Measurements from ENCODE around the gene KRT222.

The KRT222 gene

DNA sequence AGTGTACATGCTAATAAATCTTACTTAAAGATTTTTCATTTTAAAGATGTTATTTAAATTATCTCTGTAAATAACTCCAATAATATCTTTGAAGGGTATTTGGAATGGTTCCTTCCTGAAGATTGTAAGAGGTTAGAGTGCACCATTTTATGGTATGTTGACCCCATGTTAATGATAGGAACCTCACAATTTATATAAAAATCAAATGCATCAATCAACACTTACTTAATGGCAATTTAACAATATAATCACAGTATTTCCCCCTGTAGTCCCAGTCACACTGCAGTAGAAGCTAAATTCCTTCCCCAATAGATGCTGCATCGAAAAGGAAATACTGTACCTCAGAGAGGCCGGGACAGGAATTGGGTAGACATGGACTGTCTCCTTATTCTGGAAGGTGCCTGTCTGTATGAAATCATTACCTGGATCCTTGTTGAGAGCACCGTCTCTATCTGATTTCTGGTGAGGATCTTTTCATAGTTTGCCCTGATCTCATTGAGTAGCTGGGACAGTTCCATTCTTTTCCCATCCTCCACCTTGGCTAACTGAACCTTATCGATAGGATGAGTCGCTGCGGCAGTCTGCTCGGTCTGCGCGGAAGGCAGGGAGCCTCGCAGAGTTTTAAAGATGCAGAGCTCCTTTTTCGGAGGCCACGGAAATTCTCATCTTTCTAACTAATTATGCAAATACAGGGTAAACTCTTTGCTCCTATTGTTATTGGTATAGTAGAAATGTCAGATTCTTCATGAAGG, at the start of gene KRT222:
KRT222 (minus strand) TSS at position 596 of the 752 bp plus-strand sequence; CDS start at position 518, 78 bp downstream.
- DNase-seq = no peak

DNA sequence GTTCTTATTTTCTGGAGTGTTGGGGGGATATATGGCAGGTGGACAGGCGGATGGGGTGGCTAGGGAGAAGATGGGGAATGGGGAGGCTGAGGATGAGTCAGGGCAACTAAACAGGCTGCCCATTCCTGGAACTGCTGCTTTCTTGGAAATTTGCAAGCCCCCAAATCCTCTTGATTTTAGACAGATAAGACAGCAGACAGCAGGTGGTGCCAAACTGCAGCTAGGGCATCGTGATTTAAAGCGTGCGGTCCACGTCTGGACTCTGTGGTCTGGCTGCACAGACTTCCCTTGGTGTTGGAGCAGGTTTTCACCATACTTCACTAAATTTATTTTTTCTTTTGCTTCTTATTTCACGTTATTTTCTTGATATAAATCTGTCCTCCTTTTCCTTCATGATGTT, 49.5 kb upstream of the KRT222 start:
- no peak for DNase-seq

DNA sequence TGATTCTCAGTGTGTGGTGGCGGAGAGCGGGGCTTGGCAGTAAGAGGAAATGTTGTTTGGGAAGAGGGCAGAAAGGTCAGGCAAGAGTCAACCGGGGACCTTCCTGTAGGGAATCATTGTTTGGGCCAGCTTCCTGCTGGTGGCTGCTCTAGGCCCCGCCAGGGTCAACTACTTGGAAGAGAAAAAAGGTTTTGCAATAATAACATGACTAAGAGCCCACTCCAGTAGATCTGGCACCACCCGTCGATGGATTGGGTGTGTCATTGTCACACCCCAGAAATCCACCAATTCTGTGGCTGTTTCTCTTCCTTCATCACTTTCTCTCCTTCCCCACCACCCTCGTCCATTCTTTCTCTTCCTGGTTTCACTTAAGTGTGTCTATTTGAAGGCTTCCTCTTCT, 42.8 kb upstream of the KRT222 start:
- no peak for DNase-seq

DNA sequence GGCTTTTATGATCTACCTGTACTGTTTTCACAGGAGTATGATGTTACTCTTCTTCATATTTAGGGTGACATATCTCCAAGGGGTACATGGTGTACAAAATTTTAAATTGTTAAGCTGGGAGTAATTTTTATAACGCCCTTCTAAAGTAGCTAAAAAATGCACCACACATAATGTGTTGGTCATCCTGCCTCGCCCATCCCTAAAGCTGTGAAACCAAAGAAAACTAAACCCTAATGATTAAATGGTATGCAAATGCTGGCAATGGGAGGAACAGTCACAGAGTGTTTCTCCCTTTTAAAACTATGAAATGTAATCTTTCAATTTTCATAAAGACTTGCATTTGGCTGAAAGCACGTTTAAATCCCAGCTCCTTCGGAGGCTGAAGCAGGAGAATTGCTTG, 40.6 kb upstream of the KRT222 start:
- no peak for DNase-seq

DNA sequence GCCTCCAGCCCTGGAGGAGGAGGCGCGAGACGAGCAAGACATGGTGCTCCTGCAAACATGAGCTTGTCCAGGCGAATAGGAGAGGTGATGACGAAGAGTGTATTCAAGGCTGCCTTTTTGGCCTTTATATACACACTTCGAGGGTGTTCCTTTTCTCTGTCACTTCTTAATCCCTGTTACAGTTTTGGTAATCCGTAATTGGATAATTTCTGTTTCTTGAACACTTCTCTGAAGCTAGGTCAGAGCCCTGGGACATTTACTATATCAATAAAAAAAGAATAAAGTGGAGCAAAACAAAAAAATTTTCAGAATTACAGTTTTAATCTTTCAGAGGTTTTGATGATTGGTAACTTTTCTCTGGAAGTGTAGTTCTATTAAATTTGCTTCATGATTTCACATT, 38.7 kb upstream of the KRT222 start, which contains the start of gene KRT24:
KRT24 (minus strand) TSS at position 101 of the 400 bp plus-strand sequence; CDS start at position 42, 59 bp downstream.
- DNase-seq = no peak

DNA sequence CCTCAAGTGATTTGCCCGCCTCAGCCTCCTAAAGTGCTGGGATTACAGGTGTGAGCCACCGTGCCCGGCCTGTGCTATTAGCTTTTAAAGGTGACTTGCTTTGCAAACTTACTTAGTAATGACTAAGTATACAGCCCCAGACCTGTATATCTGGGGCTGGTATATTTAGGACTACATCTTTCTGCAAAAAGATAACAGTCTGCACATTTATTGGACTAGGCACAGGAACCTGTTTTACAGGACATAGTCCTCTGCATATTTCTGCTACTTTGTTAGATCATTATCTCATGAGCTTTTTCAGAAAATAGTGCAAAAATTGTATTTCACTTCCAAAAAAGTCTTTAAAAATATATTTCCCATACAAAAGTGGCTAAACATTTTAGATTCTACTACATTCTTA, 37.3 kb upstream of the KRT222 start:
- DNase-seq = no peak

DNA sequence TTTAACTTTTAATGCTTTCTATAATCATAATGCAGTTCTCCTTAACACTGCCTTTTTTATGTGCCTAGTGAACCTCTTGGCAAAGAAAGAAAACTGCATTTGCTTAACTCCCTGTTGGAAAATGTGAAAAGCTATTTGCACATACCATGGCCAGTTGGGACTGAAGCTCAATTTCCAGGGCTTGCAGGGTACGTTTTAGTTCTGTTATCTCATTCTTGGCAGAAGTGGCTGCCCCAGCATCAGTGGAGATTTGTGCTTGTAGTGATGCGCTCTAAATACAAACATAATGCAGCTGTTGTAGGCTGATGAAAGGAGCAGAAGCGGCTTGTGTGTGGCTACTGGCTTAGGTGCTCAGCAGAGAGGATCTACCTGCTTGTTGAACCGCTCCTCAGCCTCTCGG, 34.9 kb upstream of the KRT222 start:
- DNase-seq = no peak

DNA sequence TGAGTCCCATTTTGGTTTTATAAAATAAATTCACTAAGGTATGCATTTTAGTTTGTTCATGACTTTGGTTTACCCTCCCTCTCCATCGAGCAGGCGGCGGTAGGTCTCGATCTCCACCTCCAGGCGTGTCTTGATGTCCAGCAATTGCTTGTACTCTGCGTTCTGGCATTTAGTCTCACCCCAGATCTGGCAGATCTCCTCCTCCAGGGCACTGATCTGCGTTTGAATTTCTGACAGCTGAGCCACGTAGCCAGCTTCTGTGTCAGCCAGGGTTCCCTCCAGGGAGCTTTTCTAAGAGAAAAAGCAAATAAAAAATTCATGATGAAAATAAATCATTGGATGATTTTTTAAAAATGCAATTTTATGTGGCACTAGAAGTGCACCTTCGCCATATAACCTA, 34.4 kb upstream of the KRT222 start:
- no peak for DNase-seq

DNA sequence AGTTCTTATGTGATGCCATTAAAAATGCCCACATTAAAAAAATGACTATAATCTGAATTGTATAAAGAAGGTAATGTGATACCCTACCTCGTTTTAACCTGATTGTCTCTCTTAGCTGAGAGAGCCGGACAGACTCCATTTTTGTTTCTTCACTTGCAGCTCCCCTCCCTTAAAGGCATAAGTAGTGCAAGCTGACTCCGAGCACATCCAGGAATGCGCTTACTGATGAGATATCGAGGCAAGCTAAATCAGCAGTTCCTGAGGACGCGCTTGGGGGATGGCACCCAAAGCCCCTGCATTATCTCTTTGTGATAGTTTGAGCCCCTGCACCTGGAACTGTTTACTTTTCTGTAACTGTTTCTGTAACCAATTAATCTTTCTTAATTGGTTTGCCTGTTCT, 32.3 kb upstream of the KRT222 start:
- no peak for DNase-seq

DNA sequence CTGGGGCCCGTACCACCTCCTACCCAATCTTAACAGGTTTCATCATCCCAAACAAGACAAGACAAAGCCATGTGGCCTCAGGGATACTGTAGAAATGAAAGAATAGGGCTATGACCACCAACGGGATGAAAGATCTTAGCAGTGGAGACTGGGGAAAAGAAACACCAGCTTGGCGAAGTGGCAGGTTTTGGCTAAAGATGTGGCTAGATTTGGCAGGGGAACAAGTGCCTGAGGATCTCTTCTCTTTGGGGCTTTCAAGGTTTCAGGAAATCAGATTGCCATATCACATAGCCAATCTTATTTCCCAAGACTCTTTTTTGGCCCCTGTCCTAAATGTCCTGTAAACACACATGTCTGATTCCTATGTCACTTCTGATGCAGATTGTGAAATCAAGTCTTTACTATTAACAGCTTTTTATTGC, 31.7 kb upstream of the KRT222 start:
- DNase-seq = no peak

DNA sequence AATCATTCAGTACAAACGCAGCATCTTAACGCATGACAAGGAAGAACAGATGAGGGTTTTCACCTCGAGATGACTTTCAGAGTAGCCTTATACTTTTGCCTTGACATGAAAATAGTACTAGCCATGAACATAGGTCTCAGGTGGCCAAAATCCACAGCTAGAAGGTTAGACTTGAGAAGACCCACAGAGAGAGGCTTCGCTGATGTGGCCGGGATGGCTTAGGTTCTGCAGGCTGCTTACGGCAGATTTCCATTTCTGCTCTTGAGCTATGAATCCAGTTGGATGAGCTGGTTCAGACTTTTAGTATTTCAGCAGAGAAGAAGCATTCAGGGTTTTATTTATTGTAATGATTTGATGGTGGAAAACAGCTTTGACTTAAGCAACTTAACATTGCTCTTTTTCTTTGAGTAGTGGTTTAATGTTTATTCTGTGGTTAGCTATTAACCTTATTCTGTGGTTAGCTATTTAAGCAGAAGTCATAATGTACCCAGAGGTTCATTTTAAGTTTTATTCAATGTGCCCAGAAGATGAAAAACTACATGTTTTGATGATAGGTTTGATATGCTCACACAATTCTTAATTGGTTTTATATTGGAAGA, 31.0 kb upstream of the KRT222 start:
- DNase-seq = no peak

DNA sequence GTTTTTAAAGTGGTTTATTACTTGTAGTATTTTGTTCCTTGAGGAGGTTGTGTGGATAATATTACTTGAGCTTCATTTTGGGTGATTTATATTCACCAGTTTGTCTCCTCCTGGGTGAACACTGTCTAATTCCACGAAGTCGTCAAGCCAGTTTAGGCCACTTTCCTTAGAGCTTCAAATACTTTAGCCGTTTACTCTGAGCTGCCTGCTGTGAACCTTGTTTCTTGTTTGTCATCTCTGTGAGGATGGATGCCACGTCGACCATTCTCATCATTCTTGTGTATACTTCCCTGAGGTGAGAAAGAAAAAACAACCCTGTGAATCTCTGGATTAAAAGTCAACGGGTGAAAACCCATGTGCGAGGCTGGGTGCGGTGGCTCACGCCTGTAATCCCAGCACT, 29.6 kb upstream of the KRT222 start:
- DNase-seq = no peak

DNA sequence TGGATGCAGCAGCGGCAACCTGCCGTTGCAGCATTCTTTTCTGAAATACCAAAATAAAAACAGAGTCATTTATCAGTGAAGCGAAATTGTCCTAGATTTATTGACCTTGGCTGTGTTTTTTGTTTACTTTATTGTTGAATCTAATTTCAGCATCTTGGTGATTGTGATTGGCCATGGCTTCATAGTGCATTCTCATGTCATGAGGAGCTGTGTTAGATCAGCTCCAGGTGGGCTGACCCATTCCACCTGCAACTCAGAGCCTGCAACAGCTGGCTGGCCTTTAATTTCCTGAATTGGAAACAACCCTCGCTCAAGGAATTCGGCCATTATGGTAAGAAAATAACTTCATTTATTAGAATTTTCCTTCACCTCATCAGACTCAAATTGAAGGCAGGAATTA, 22.1 kb upstream of the KRT222 start:
- DNase-seq = no peak

DNA sequence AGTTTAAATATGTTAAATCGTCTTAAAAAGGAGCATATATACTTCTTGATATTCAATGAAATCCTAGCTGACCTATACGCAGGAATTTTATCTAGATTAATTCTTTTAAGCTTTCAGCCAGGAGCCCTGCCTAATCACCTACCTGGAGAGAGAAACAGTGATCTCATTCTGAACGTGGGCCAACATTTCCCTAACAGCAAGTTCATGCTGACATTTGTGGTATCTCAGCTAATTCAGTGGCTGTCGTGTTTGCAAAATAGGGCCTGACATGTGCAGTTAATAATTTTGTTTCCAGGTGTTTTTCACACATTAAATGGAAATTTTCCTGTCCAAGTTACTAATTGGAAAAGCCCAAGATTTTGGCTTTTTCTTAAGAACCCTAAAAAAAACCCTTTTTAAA, 21.2 kb upstream of the KRT222 start:
- no peak for DNase-seq

DNA sequence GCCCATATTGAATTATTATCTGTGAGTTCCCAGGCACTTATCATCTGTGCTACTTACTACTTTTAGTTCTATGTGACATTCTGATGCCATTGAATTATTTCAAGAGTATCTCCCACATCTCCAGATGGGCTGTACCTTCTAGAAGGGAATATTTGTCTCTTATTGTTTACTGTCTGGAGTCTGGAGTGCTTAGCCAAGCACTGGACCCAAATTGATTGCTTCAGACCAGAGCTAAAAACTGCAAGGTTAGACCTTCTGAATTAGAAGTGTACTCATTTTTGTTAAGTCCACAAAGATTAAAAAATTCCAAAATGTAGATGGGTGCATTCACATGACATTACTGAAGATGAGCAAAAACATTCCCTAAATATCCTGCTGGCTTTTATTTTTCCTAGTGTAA, 16.0 kb upstream of the KRT222 start:
- DNase-seq = no peak

DNA sequence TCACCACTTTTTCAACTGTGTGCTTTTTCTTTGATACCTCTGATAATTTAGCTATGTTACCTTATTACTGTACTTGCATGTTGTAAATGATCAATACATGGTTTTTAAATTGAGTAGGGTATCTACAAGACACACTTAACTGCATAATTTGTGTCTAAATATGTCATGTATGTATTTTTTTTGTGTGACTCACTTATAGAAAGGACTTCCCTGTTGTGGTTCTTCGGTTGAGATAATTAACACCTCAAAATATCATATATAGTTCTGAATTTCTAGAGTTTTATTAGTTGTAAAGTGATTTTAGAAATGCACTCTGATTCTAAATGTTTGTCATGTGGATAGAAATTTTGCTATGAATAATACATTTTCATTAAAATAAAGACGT, 14.5 kb upstream of the KRT222 start:
- DNase-seq = no peak

DNA sequence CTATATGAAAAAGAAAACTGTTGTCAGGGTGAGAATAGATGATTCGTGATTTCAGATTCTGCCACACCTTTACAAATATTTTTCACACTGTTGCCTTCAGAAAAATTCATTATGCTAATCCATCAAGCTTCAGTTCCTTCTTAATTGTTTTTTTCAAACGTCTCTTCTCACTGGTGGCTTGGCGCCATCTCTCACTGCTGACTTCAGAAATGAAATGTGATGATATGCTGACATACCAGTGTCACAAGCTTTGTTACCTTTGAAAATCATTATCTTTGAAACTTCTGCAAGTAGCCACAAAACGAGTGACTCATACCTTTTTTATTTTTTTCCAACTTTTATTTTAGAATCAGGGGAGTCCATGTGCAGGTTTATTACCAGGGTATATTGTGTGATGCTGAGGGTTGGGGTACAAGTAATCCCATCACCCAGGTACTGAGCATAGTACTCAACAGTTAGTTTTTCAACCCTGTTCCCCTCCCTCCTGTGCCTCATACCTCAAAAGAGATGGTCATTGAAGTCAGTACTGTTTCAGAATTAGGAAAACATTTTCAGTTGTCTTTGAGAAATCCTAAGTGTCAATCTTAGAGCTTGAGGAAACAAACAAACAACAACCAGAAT, 14.0 kb upstream of the KRT222 start:
- DNase-seq = no peak

DNA sequence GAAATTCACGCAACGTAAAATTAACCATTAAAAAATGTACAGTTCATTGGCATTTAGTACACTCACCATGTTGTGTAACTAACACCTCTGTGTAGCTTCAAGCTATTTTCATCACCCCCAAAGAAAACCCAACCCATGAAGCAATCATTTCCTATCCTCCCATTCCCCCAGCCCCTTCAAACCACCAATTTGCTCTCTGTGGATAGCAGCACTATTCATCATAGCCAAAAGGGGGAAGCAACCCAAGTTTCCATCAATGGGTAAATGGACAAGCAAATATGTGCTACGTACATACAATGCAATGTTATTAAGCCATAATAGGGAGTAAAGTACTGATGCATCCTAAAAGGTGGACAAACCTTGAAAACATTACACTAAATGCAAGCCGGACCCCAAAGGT, 10.9 kb upstream of the KRT222 start:
- no peak for DNase-seq

DNA sequence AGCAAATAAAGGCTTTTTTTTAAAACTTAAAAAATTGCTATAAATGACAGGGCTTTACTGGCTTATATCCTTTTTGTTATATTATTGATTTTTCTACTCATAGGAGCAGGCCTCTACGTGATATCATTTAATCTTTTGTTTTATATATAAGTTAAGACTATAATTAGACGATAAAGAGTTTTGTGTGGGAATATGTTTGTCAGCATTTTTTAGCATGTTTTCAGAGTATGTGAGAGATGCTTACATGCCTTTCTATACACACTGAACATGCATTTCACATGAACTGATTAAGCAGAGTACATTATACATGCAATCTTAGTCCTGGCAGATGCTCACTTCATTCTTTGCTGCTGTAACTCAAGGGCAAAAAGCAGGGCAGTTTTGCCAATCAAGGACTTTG, 7.7 kb upstream of the KRT222 start:
- no peak for DNase-seq

DNA sequence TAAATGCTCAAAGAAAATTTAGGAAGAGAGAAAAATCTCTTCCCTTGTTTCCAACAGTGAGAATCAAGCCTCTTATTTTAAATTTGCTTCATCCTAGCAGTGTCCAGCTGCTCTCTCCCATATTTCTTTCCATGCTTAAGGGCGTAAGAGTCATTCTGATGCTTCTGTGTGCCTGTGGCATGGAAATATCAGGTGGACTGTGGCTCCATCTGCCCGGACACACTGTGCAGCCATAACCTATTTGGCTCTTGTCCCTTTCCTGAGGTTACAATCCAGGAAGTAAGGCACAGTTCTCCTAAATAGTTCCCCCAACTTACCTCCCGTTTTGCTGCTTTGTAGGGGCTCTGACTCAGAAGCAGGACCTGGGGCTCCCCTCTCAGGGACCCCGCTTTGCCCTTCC, 6.3 kb upstream of the KRT222 start:
- no peak for DNase-seq

DNA sequence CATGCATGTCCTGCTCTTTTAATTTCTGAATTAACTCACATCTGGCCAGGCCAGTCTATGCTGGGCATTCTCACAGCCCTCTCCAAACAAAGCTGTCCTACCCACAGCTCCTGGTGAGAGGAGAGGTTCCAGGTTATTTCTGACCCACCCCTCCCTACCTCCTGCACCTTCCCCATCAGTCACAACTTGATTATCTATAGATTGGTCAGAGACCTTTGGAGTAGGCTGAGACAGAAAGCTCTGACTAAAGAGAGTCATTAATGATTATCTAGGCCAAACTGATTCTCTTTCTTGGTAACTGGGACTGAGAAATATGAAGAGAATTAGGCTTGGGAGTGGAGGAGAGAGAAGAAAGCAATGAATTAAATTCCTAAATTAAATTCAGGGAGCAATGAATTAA, 1.4 kb upstream of the KRT222 start:
- DNase-seq = no peak

DNA sequence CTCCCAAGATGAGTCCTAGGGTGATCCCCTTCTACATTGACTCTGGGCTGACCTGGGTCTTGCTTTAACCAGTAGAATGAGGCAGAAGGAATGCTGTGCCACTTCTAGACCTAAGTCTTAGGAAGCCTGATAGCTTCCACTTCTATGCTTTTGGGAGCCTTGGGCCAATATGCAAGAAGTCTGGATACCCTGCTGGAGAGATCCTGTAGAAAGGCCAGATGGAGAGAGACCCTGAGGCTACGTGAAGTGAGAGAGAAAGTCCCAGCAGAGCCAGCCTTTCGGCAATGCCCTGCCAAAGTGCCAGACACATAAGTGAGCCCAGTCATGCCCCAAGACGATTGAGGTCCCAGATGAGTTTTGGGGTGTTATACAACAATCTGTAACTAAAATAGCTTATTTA, 1.7 kb downstream of the KRT222 start:
- DNase-seq = no peak

DNA sequence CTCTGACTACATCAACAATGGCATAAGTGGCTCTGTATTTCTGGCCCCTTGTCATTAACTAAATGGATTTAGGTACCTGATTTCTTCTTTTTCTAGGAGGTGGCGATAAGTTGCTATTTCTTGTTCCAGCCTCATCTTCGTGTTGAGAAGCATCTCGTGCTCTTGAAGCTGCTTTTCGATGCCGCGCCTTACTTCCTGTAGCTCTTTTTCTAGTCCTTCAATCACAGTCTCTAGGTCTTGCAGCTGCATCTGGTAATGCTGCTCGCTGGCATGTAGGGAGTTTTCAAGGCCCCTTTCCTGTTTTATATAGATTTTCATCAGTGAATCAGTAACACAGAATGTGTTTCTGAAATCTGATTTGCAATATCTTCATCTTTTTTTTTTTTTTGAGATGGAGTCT, 5.1 kb downstream of the KRT222 start:
- DNase-seq = no peak

DNA sequence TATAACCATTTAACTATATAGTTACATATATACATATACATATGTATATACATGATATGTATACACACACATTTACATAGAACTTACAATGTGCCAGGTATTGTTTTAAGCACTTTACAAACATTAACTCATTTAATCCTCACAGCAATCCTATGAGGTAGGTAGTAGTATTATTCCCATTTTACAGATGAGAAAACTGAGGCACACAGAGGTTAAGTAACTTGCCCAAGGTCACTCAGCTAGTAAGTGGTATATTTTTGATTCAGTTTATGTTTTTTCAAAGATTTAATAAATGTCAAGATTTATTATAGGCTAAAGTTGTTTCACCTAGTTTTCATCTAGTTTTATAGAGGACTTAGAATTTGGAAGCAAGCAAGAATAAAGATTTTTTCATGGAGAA, 6.6 kb downstream of the KRT222 start:
- no peak for DNase-seq

DNA sequence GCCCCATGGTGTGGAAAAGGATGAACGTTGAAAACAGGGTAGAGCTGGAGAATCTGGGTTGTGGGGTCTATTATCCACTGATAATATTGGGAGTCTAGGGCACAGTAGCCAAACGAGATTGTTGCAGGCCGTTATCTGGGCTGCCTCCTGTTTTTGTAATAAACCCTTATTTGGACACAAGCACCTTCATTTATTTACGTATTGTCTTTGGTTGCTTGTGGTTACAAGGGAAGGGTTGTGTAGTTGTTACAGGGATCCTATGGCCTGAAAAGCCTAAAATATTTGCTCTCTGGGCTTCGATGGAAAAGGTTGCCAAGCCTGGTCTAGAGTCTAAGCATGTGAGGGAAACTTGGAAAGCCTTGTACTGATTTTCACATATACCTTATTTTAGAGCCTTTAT, 13.0 kb downstream of the KRT222 start:
- no peak for DNase-seq
